ENCODE results near the gene SFSWAP. TPM values are rescaled to one million over a fixed set of nuclear protein-coding genes. Genes with fewer than 3 reads are reported as not detected.

SFSWAP gene
- total and polyA plus RNA-seq, 4 donors, result 6.1 to 21.6 (median 10.1) TPM

- no peak for TF ChIP-seq ZBTB33 (IDR thresholded peaks at IDR 0.05)
- no peak for TF ChIP-seq ATF3 (IDR thresholded peaks at IDR 0.05)
These were observed 50.7 kb downstream of the SFSWAP start (continued) for GRCh38 chr12:131761638-131762037.

GRCh38 chr12:131764738-131765137 lies 53.8 kb downstream of the SFSWAP start:
- no peaks in the 10 kb centered on the region for H3K27me3 ChIP-seq (ENCODE audit: control insufficient read depth in 4 of 4, insufficient read depth in 4 of 4, low read length in 3 of 4)
- H3K4me3 ChIP-seq (ENCODE audit: low read depth in 1 of 3, low read length in 3 of 3), result no peak overlapping the region
- 86% methylated on average over 9 of the region's 9 CpGs for WGBS
- no peak overlapping the region for H3K9ac ChIP-seq (ENCODE audit: low read depth in 1 of 2, low read length in 2 of 2)
- TF ChIP-seq FOXA1 (IDR thresholded peaks at IDR 0.05) (no peak), EGR1 (IDR thresholded peaks at IDR 0.05; ENCODE audit: low read depth in 2 of 2) (no peak), REST (IDR thresholded peaks at IDR 0.05) (no peak), TAF1 (conservative IDR thresholded peaks at IDR 0.05) (no peak), FOXA2 (IDR thresholded peaks at IDR 0.05) (no peak), NR2F2 (IDR thresholded peaks at IDR 0.05) (no peak), RAD21 (IDR thresholded peaks at IDR 0.05) (no peak), GABPA (IDR thresholded peaks at IDR 0.05 in 1 of 2, conservative IDR thresholded peaks at IDR 0.05 in 1 of 2) (no peak), ATF3 (IDR thresholded peaks at IDR 0.05) (no peak), JUND (IDR thresholded peaks at IDR 0.05) (no peak), HNF4G (IDR thresholded peaks at IDR 0.05) (no peak), RXRA (IDR thresholded peaks at IDR 0.05) (no peak), HNF4A (conservative IDR thresholded peaks at IDR 0.05) (no peak), YY1 (IDR thresholded peaks at IDR 0.05) (no peak), CTCF (IDR thresholded peaks at IDR 0.05; ENCODE audit: low read depth, low read length, missing input control) (no peak), ZBTB33 (IDR thresholded peaks at IDR 0.05) (no peak), SP1 (IDR thresholded peaks at IDR 0.05) (no peak)
- no peaks in the 10 kb centered on the region for H3K9me3 ChIP-seq (ENCODE audit: control insufficient read depth in 4 of 4, low read length in 3 of 4)
- no peaks in the 10 kb centered on the region for H3K4me1 ChIP-seq (ENCODE audit: control insufficient read depth in 4 of 4, insufficient read depth in 4 of 4, low read length in 3 of 4)
- DNase-seq (ENCODE audit: low spot score), result no peak
- H3K36me3 ChIP-seq (ENCODE audit: control insufficient read depth in 4 of 4, insufficient read depth in 3 of 4, low read depth in 1 of 4, low read length in 3 of 4), result peaks cover 9 to 65% (median 47%) of the 10 kb centered on the region in 4 donors
- H3K27ac ChIP-seq (ENCODE audit: low read depth in 1 of 2, low read length in 2 of 2), result no peak overlapping the region
